ENCODE measurements around the gene ACAN.

DNA sequence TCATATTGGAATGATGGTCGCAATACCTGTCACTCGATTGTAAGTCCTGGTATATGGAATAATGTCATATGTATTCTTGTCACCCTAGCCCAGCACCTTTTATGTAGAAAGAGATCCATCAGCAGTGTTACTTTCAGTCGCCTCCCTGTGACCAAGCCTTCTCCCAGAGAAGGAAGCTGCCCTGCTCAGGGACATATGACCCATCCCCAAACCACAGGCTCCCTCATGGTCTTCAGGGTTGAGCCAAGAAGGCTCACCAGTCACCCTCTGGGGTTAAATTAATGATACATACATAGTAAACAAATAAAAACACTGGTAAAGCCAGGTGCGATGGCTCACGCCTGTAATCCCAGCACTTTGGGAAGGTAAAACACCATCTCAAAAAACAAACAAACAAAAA lies 114.5 kb downstream of the ACAN start:
- TF ChIP-seq, protein P1, sequence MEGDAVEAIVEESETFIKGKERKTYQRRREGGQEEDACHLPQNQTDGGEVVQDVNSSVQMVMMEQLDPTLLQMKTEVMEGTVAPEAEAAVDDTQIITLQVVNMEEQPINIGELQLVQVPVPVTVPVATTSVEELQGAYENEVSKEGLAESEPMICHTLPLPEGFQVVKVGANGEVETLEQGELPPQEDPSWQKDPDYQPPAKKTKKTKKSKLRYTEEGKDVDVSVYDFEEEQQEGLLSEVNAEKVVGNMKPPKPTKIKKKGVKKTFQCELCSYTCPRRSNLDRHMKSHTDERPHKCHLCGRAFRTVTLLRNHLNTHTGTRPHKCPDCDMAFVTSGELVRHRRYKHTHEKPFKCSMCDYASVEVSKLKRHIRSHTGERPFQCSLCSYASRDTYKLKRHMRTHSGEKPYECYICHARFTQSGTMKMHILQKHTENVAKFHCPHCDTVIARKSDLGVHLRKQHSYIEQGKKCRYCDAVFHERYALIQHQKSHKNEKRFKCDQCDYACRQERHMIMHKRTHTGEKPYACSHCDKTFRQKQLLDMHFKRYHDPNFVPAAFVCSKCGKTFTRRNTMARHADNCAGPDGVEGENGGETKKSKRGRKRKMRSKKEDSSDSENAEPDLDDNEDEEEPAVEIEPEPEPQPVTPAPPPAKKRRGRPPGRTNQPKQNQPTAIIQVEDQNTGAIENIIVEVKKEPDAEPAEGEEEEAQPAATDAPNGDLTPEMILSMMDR (conservative IDR thresholded peaks at IDR 0.05 in 1 of 2, IDR thresholded peaks at IDR 0.05 in 1 of 2; ENCODE audit: extremely low read depth in 1 of 2, insufficient read depth in 1 of 2, low read depth in 1 of 2, low read length in 2 of 2), result no peak
- no peak for TF ChIP-seq EZH2 (IDR thresholded peaks at IDR 0.05; ENCODE audit: borderline replicate concordance, low read length)
